ENCODE results near the gene GLCE.
"Not testable (repeated sequence)": the region's sequence is repeated elsewhere in the genome, so short reads cannot be mapped to it uniquely, and the experiment has no call there.

GLCE gene

GRCh38 chr15:69288531-69289341, 128.3 kb downstream of the GLCE start:
- Histone ChIP-seq H3K4me1 (no peaks in the 10 kb centered on the region), H3K36me3 (replicated peaks) (no peaks in the 10 kb centered on the region), H3K9me3 (no peaks in the 10 kb centered on the region), H3K4me3 (no peak overlapping the region), H3K27me3 (ENCODE audit: low read depth) (no peaks in the 10 kb centered on the region)
- in situ Hi-C loops (cut with MboI; ENCODE audit: low sequenced_read_pairs) = no loop called here
- DNase-seq (ENCODE audit: low spot score in 2 of 2) = no peak

- no peaks in the 10 kb centered on the region for H3K4me1 ChIP-seq
- no peaks in the 10 kb centered on the region for H3K27me3 ChIP-seq (ENCODE audit: low read depth)
- in situ Hi-C loops (cut with MboI; ENCODE audit: low sequenced_read_pairs) = no loop called here
- DNase-seq (ENCODE audit: low spot score in 2 of 2) = no peak
- no peaks in the 10 kb centered on the region for H3K9me3 ChIP-seq
- H3K4me3 ChIP-seq = no peak overlapping the region
- no peaks in the 10 kb centered on the region for H3K36me3 ChIP-seq (replicated peaks)
Observed at GRCh38 chr15:69289342-69290146, 129.1 kb downstream of the GLCE start.

- Histone ChIP-seq H3K4me3 (no peak overlapping the region), H3K9me3 (no peaks in the 10 kb centered on the region), H3K27me3 (ENCODE audit: low read depth) (no peaks in the 10 kb centered on the region), H3K4me1 (no peaks in the 10 kb centered on the region), H3K36me3 (replicated peaks) (no peaks in the 10 kb centered on the region)
- in situ Hi-C loops (cut with MboI; ENCODE audit: low sequenced_read_pairs) = no loop called here
- no peak for DNase-seq (ENCODE audit: low spot score in 2 of 2)
Observed at GRCh38 chr15:69290346-69291164, 130.1 kb downstream of the GLCE start.

- H3K9me3 ChIP-seq; H3K4me1 ChIP-seq; DNase-seq (ENCODE audit: low spot score in 2 of 2); H3K27me3 ChIP-seq (ENCODE audit: low read depth); in situ Hi-C loops (cut with MboI; ENCODE audit: low sequenced_read_pairs); H3K4me3 ChIP-seq; H3K36me3 ChIP-seq (replicated peaks): not testable (repeated sequence)
Observed at GRCh38 chr15:69291651-69292050, 131.2 kb downstream of the GLCE start.

- in situ Hi-C loops (cut with MboI; ENCODE audit: low sequenced_read_pairs) = no loop called here
- H3K4me1 ChIP-seq = no peaks in the 10 kb centered on the region
- H3K9me3 ChIP-seq = no peaks in the 10 kb centered on the region
- H3K4me3 ChIP-seq = no peak overlapping the region
- DNase-seq (ENCODE audit: low spot score in 2 of 2) = no peak
- H3K27me3 ChIP-seq (ENCODE audit: low read depth) = no peaks in the 10 kb centered on the region
- no peaks in the 10 kb centered on the region for H3K36me3 ChIP-seq (replicated peaks)
Observed at GRCh38 chr15:69292826-69293420, 132.5 kb downstream of the GLCE start.

- no peak for DNase-seq (ENCODE audit: low spot score in 2 of 2)
- Histone ChIP-seq H3K27me3 (ENCODE audit: low read depth) (no peaks in the 10 kb centered on the region), H3K4me3 (no peak overlapping the region), H3K4me1 (peaks cover 6% of the 10 kb centered on the region), H3K9me3 (no peaks in the 10 kb centered on the region), H3K36me3 (replicated peaks) (no peaks in the 10 kb centered on the region)
- in situ Hi-C loops (cut with MboI; ENCODE audit: low sequenced_read_pairs) = no loop called here
Observed at GRCh38 chr15:69293741-69294615, 133.5 kb downstream of the GLCE start.

- Histone ChIP-seq H3K27me3 (ENCODE audit: low read depth) (no peaks in the 10 kb centered on the region), H3K9me3 (no peaks in the 10 kb centered on the region), H3K4me3 (no peak overlapping the region), H3K4me1 (peaks cover 14% of the 10 kb centered on the region), H3K36me3 (replicated peaks) (no peaks in the 10 kb centered on the region)
- DNase-seq (ENCODE audit: low spot score in 2 of 2) = no peak
- in situ Hi-C loops (cut with MboI; ENCODE audit: low sequenced_read_pairs) = no loop called here
Observed at GRCh38 chr15:69296606-69297005, 136.2 kb downstream of the GLCE start.

- Histone ChIP-seq H3K36me3 (replicated peaks) (no peaks in the 10 kb centered on the region), H3K9me3 (no peaks in the 10 kb centered on the region), H3K4me1 (peaks cover 14% of the 10 kb centered on the region), H3K27me3 (ENCODE audit: low read depth) (no peaks in the 10 kb centered on the region), H3K4me3 (no peak overlapping the region)
- in situ Hi-C loops (cut with MboI; ENCODE audit: low sequenced_read_pairs) = no loop called here
- no peak for DNase-seq (ENCODE audit: low spot score in 2 of 2)
Observed at GRCh38 chr15:69297642-69298353, 137.4 kb downstream of the GLCE start.

- H3K4me1 ChIP-seq = peaks cover 14% of the 10 kb centered on the region
- H3K4me3 ChIP-seq = peak overlapping the region; percentile 42
- no peak for DNase-seq (ENCODE audit: low spot score in 2 of 2)
- no peaks in the 10 kb centered on the region for H3K27me3 ChIP-seq (ENCODE audit: low read depth)
- in situ Hi-C loops (cut with MboI; ENCODE audit: low sequenced_read_pairs) = no loop called here
- no peaks in the 10 kb centered on the region for H3K36me3 ChIP-seq (replicated peaks)
- no peaks in the 10 kb centered on the region for H3K9me3 ChIP-seq
Observed at GRCh38 chr15:69298354-69298696, 137.9 kb downstream of the GLCE start.

GRCh38 chr15:69298697-69299441, 138.4 kb downstream of the GLCE start, which contains the start of gene PAQR5:
PAQR5 (plus strand) TSS chr15:69298912; CDS start chr15:69360081, 61,169 bp downstream.
- Histone ChIP-seq H3K27me3 (ENCODE audit: low read depth) (no peaks in the 10 kb centered on the region; the same call in 1 of the 2 replicates), H3K4me3 (peak within 1 kb of the TSS; percentile 42), H3K36me3 (replicated peaks) (no peaks in the 10 kb centered on the region), H3K4me1 (peaks cover 14% of the 10 kb centered on the region), H3K9me3 (no peaks in the 10 kb centered on the region)
- in situ Hi-C loops (cut with MboI; ENCODE audit: low sequenced_read_pairs) = no loop called here
- DNase-seq (ENCODE audit: low spot score in 2 of 2) = peak; percentile 76 to 88

GRCh38 chr15:69299451-69299886, 139.0 kb downstream of the GLCE start:
- no peak for DNase-seq (ENCODE audit: low spot score in 2 of 2)
- peak overlapping the region; percentile 42 for H3K4me3 ChIP-seq
- no peaks in the 10 kb centered on the region; the same call in 1 of the 2 replicates for H3K27me3 ChIP-seq (ENCODE audit: low read depth)
- no peaks in the 10 kb centered on the region for H3K9me3 ChIP-seq
- in situ Hi-C loops (cut with MboI; ENCODE audit: low sequenced_read_pairs) = no loop called here
- H3K4me1 ChIP-seq = peaks cover 14% of the 10 kb centered on the region
- no peaks in the 10 kb centered on the region for H3K36me3 ChIP-seq (replicated peaks)

All from HAP-1 (cell line).